HG03442 (cell line): Measurements from ENCODE around the gene TRPM5.

Source experiments
- ATAC-seq: cut with Tn5 transposase; IDR thresholded peaks from one replicate; pipeline ENCODE4 v1.9.1; 2021; ENCODE audit warnings: mild to moderate bottlenecking, moderate library complexity; ENCODE audit not compliant: unreplicated experiment

The TRPM5 gene

GRCh38 chr11:2409611-2410468, 34.5 kb downstream of the TRPM5 start:
- no peak for ATAC-seq

- no peak for ATAC-seq
These were observed 35.2 kb downstream of the TRPM5 start for GRCh38 chr11:2409126-2409525.

GRCh38 chr11:2408671-2409070, 35.6 kb downstream of the TRPM5 start:
- ATAC-seq: no peak

- no peak for ATAC-seq
These were observed 37.4 kb downstream of the TRPM5 start for GRCh38 chr11:2406878-2407410.

GRCh38 chr11:2406451-2406850, 37.9 kb downstream of the TRPM5 start:
- ATAC-seq: no peak

GRCh38 chr11:2404735-2405196, 39.5 kb downstream of the TRPM5 start:
- ATAC-seq: no peak

GRCh38 chr11:2402890-2403645, 41.2 kb downstream of the TRPM5 start:
- no peak for ATAC-seq

GRCh38 chr11:2402106-2402505, 42.2 kb downstream of the TRPM5 start:
- no peak for ATAC-seq

- no peak for ATAC-seq
These were observed 42.8 kb downstream of the TRPM5 start for GRCh38 chr11:2401436-2401984.

GRCh38 chr11:2400762-2401435, 43.4 kb downstream of the TRPM5 start:
- ATAC-seq: no peak

- ATAC-seq: peak; percentile 82
These were observed 44.1 kb downstream of the TRPM5 start, which contains the start of gene TSSC4 for GRCh38 chr11:2400069-2400761. Gene TSSC4, plus strand, starts transcription at chr11:2400750. Its CDS starts 1,884 bp downstream, at chr11:2402634.

GRCh38 chr11:2399488-2400068, 44.7 kb downstream of the TRPM5 start:
- no peak for ATAC-seq

GRCh38 chr11:2398664-2399355, 45.5 kb downstream of the TRPM5 start:
- no peak for ATAC-seq

GRCh38 chr11:2397005-2397404, 47.3 kb downstream of the TRPM5 start:
- no peak for ATAC-seq

GRCh38 chr11:2396471-2396870, 47.8 kb downstream of the TRPM5 start:
- ATAC-seq: no peak

- ATAC-seq: no peak
These were observed 48.5 kb downstream of the TRPM5 start for GRCh38 chr11:2395856-2396255.

- no peak for ATAC-seq
These were observed 49.0 kb downstream of the TRPM5 start for GRCh38 chr11:2395211-2395730.

GRCh38 chr11:2394818-2395105, 49.6 kb downstream of the TRPM5 start:
- ATAC-seq: no peak
